ENCODE data around the gene RAVER1. TPM values are rescaled to one million over a fixed set of nuclear protein-coding genes. Genes with fewer than 3 reads are reported as not detected.

The RAVER1 gene
- total and polyA plus RNA-seq, 2 of the 13 experiments (the other 11 are each of a cell fraction or from before 2014, with no cell fraction given), result 3.6 to 7.9 TPM

- TF ChIP-seq HOXA9 (CRISPR knock-in tag; IDR thresholded peaks at IDR 0.05; ENCODE audit: borderline replicate concordance) (no peak), SIX4 (CRISPR knock-in tag; IDR thresholded peaks at IDR 0.05) (no peak; the same call in 1 of the 2 replicates), ZFX (CRISPR knock-in tag; IDR thresholded peaks at IDR 0.05; ENCODE audit: low read depth) (peak; percentile 55; the same call in 1 of the 2 replicates), ZNF460 (CRISPR knock-in tag; IDR thresholded peaks at IDR 0.05; ENCODE audit: borderline replicate concordance) (0 out of 2 replicates have a peak, but pooled peaks have one; percentile 13), CENPBD1 (CRISPR knock-in tag; IDR thresholded peaks at IDR 0.05; ENCODE audit: borderline replicate concordance, low read depth) (no peak), MEIS1 (CRISPR knock-in tag; IDR thresholded peaks at IDR 0.05; ENCODE audit: borderline replicate concordance) (0 out of 2 replicates have a peak, but pooled peaks have one; percentile 10), RFXAP (CRISPR knock-in tag; IDR thresholded peaks at IDR 0.05; ENCODE audit: borderline replicate concordance) (peak; percentile 71), RFX5 (IDR thresholded peaks at IDR 0.05; ENCODE audit: low read depth, low read length) (no peak), SALL2 (CRISPR knock-in tag; IDR thresholded peaks at IDR 0.05) (peak; percentile 79), FOSL1 (CRISPR knock-in tag; IDR thresholded peaks at IDR 0.05; ENCODE audit: borderline replicate concordance) (no peak; the same call in 1 of the 2 replicates), RARG (CRISPR knock-in tag; IDR thresholded peaks at IDR 0.05; ENCODE audit: low read depth) (no peak), POGZ (CRISPR knock-in tag; IDR thresholded peaks at IDR 0.05) (peak; percentile 64; the same call in 1 of the 2 replicates), ZBTB21 (CRISPR knock-in tag; IDR thresholded peaks at IDR 0.05) (no peak; the same call in 1 of the 2 replicates), HES4 (CRISPR knock-in tag; IDR thresholded peaks at IDR 0.05; ENCODE audit: borderline replicate concordance) (no peak), ZBTB39 (CRISPR knock-in tag; IDR thresholded peaks at IDR 0.05) (no peak), ZFP41 (CRISPR knock-in tag; IDR thresholded peaks at IDR 0.05; ENCODE audit: borderline replicate concordance) (peak; percentile 57; the same call in 1 of the 2 replicates), PHF5A (CRISPR knock-in tag; IDR thresholded peaks at IDR 0.05; ENCODE audit: low read depth, unreplicated experiment) (no peak), NFATC3 (CRISPR knock-in tag; IDR thresholded peaks at IDR 0.05) (0 out of 2 replicates have a peak, but pooled peaks have one; percentile 43), SCMH1 (CRISPR knock-in tag; IDR thresholded peaks at IDR 0.05; ENCODE audit: borderline replicate concordance) (no peak)
- TF ChIP-seq, protein P1, sequence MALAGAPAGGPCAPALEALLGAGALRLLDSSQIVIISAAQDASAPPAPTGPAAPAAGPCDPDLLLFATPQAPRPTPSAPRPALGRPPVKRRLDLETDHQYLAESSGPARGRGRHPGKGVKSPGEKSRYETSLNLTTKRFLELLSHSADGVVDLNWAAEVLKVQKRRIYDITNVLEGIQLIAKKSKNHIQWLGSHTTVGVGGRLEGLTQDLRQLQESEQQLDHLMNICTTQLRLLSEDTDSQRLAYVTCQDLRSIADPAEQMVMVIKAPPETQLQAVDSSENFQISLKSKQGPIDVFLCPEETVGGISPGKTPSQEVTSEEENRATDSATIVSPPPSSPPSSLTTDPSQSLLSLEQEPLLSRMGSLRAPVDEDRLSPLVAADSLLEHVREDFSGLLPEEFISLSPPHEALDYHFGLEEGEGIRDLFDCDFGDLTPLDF (CRISPR knock-in tag; IDR thresholded peaks at IDR 0.05), result no peak
- TF ChIP-seq, protein P2, sequence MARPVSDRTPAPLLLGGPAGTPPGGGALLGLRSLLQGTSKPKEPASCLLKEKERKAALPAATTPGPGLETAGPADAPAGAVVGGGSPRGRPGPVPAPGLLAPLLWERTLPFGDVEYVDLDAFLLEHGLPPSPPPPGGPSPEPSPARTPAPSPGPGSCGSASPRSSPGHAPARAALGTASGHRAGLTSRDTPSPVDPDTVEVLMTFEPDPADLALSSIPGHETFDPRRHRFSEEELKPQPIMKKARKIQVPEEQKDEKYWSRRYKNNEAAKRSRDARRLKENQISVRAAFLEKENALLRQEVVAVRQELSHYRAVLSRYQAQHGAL (CRISPR knock-in tag; IDR thresholded peaks at IDR 0.05; ENCODE audit: not compliant biosample characterization), result no peak
- TF ChIP-seq, protein P3, sequence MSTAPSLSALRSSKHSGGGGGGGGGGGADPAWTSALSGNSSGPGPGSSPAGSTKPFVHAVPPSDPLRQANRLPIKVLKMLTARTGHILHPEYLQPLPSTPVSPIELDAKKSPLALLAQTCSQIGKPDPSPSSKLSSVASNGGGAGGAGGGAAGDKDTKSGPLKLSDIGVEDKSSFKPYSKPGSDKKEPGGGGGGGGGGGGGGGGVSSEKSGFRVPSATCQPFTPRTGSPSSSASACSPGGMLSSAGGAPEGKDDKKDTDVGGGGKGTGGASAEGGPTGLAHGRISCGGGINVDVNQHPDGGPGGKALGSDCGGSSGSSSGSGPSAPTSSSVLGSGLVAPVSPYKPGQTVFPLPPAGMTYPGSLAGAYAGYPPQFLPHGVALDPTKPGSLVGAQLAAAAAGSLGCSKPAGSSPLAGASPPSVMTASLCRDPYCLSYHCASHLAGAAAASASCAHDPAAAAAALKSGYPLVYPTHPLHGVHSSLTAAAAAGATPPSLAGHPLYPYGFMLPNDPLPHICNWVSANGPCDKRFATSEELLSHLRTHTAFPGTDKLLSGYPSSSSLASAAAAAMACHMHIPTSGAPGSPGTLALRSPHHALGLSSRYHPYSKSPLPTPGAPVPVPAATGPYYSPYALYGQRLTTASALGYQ (CRISPR knock-in tag; IDR thresholded peaks at IDR 0.05), result peak; percentile 66; the same call in 1 of the 2 replicates
Observed at GRCh38 chr19:10270616-10271394, 62.5 kb downstream of the RAVER1 start, which contains the start of gene ICAM1 (continued).

Measured in HepG2 (cell line).